Naive thymus-derived CD8-positive, alpha-beta T cell (primary cell): Measurements from ENCODE around the gene ARMC7. TPM values are rescaled to one million over a fixed set of nuclear protein-coding genes. Genes with fewer than 3 reads are reported as not detected.
A peak's percentile ranks its signal among the peaks of the same experiment; 100 is the strongest.

Source experiments
- ATAC-seq, 2 donors: fragments of 150-1000 bp; cut with Tn5 transposase in 1 of 2; sonication (Bioruptor Pico), chemical (Tn5 transposase) in 1 of 2; 1 replicate in 1 of 2; 2 replicates in 1 of 2; pipeline ENCODE4 v1.10.0; 2021; ENCODE audit warnings: mild to moderate bottlenecking in 2 of 2, moderate library complexity in 2 of 2
- POLR2A ChIA-PET: fragments of 350-600 bp; sonication (Branson Sonifier 250); formaldehyde crosslinking; loops from one replicate; lab custom pipeline; 2021; ENCODE audit warnings: antibody characterized with exemption; lab: Charles Lee
- DNase-seq, 10 donors: peaks; one replicate each; pipeline versions ENCODE4 v3.0.0 to v3.0.0-alpha.2; 2020 to 2022
- H3K27ac Mint-ChIP-seq, 10 donors: one replicate each; pipeline ENCODE4 v1.8.0; 2020 to 2022; ENCODE audit warnings: mild to moderate bottlenecking in 10 of 10, mixed read lengths in 10 of 10, moderate library complexity in 4 of 10, inconsistent platforms in 1 of 10
- H3K27me3 Mint-ChIP-seq, 5 donors: one replicate each; pipeline ENCODE4 v1.8.0; 2021 to 2022; ENCODE audit warnings: mixed read lengths in 5 of 5
- H3K36me3 Mint-ChIP-seq, 3 donors: one replicate each; pipeline ENCODE4 v1.8.0; 2020 to 2022; ENCODE audit warnings: mixed read lengths in 3 of 3, mild to moderate bottlenecking in 2 of 3, inconsistent platforms in 1 of 3
- H3K4me1 Mint-ChIP-seq, 4 donors: one replicate each; pipeline ENCODE4 v1.8.0; 2021 to 2022; ENCODE audit warnings: mixed read lengths in 4 of 4
- H3K4me3 Mint-ChIP-seq, 10 donors: one replicate each; pipeline ENCODE4 v1.8.0; 2020 to 2022; ENCODE audit warnings: mild to moderate bottlenecking in 10 of 10, mixed read lengths in 10 of 10, moderate library complexity in 6 of 10, inconsistent platforms in 1 of 10
- H3K9me3 Mint-ChIP-seq, 9 donors: one replicate each; pipeline ENCODE4 v1.8.0; 2020 to 2022; ENCODE audit warnings: mixed read lengths in 9 of 9, mild to moderate bottlenecking in 3 of 9, inconsistent platforms in 1 of 9, moderate library complexity in 1 of 9
- polyA plus RNA-seq, 3 donors: library from polyadenylated mRNA; unstranded; fragments of 300-500 nt; fragmentation: Illumina TruSeq; gene quantifications; one replicate each; pipeline ENCODE4 v1.2.3, GENCODE V29; 2021
- total RNA-seq, 8 experiments: library from RNA in 2 of 8; stranded (reverse) in 2 of 8; gene quantifications; one replicate each; pipeline ENCODE4 v1.2.3 and lab custom pipeline; 2021 to 2026

Gene ARMC7
- total RNA-seq (10 to 100 TPM; 15.6 to 16.7 TPM), polyA plus RNA-seq (1 to 10 TPM; 2.7 to 3.3 (median 2.9) TPM), total RNA-seq (lab: John Stamatoyannopoulos, UW) (3.9 to 11.5 (median 8.6) reads per million in 6 experiments)

- POLR2A ChIA-PET: interaction anchor here (0.6 to 3.5 kb wide), 18 partner anchors 12 to 296 kb away, joined by 3 to 26 read pairs (median 6); partner anchors contain the start of genes GRB2, MRPL58, NT5C and NUP85
- ATAC-seq (peak; percentile 79 to 81), DNase-seq (peak; percentile 79 to 93 (median 88))
- Mint-ChIP-seq H3K4me1 (peaks cover 20 to 38% (median 34%) of the 10 kb centered on the region in 4 donors), H3K36me3 (peaks cover 0 to 9% (median 0%) of the 10 kb centered on the region in 3 donors), H3K27ac (peak within 1 kb of the TSS; percentile 55 to 96 (median 92)), H3K9me3 (no peaks in the 10 kb centered on the region), H3K4me3 (peak within 1 kb of the TSS; percentile 82 to 93 (median 88)), H3K27me3 (no peaks in the 10 kb centered on the region)
Measured at GRCh38 chr17:75109407-75110233, at the start of gene ARMC7. Gene ARMC7 (plus strand): TSS chr17:75109969. CDS start chr17:75110289, 320 bp downstream.

- ATAC-seq: no peak
- no peaks in the 10 kb centered on the region for H3K9me3 Mint-ChIP-seq
- H3K27ac Mint-ChIP-seq: peak overlapping the region in 3 of 10 donors; percentile 65 to 81 (median 73)
- no peak overlapping the region for H3K4me3 Mint-ChIP-seq
- peaks cover 5 to 20% (median 12%) of the 10 kb centered on the region in 4 donors for H3K4me1 Mint-ChIP-seq
- H3K27me3 Mint-ChIP-seq: no peaks in the 10 kb centered on the region
- H3K36me3 Mint-ChIP-seq: peaks cover 0 to 68% (median 8%) of the 10 kb centered on the region in 3 donors
- POLR2A ChIA-PET: interaction anchor here (0.6 to 2.3 kb wide), 14 partner anchors 10 to 141 kb away, joined by 3 to 15 read pairs (median 4); partner anchors contain the start of genes MRPL58, NT5C and SLC16A5
- DNase-seq: no peak
Measured at GRCh38 chr17:75060434-75061054, 49.2 kb upstream of the ARMC7 start.

- POLR2A ChIA-PET: interaction anchor here (0.6 to 2.3 kb wide), 8 partner anchors 10 to 124 kb away, joined by 3 to 15 read pairs (median 4); partner anchors contain the start of genes MRPL58 and NT5C
- no peak overlapping the region for H3K4me3 Mint-ChIP-seq
Measured at GRCh38 chr17:75061055-75061438, 48.7 kb upstream of the ARMC7 start.

GRCh38 chr17:75061618-75062017, 48.2 kb upstream of the ARMC7 start:
- Mint-ChIP-seq H3K27ac (no peak overlapping the region), H3K4me3 (no peak overlapping the region), H3K36me3 (peaks cover 0 to 59% (median 8%) of the 10 kb centered on the region in 3 donors), H3K4me1 (peaks cover 9 to 21% (median 17%) of the 10 kb centered on the region in 4 donors), H3K9me3 (no peaks in the 10 kb centered on the region), H3K27me3 (no peaks in the 10 kb centered on the region)
- POLR2A ChIA-PET: interaction anchor here (0.7 to 1.8 kb wide), 4 partner anchors 12 to 22 kb away, joined by 3 to 4 read pairs (median 4); no protein-coding TSS in a partner anchor
- no peak for ATAC-seq
- DNase-seq: no peak

More at GRCh38 chr17:75061055-75061438, 48.7 kb upstream of the ARMC7 start:
- ATAC-seq (no peak), DNase-seq (no peak)
- Mint-ChIP-seq H3K27me3 (no peaks in the 10 kb centered on the region), H3K36me3 (peaks cover 0 to 64% (median 8%) of the 10 kb centered on the region in 3 donors), H3K9me3 (no peaks in the 10 kb centered on the region), H3K27ac (no peak overlapping the region), H3K4me1 (peaks cover 5 to 20% (median 15%) of the 10 kb centered on the region in 4 donors)

- Mint-ChIP-seq H3K27ac (peak overlapping the region in 2 of 10 donors; percentile 62 to 74), H3K4me3 (no peak overlapping the region), H3K36me3 (peaks cover 0 to 51% (median 8%) of the 10 kb centered on the region in 3 donors), H3K4me1 (peaks cover 12 to 29% (median 25%) of the 10 kb centered on the region in 4 donors), H3K9me3 (no peaks in the 10 kb centered on the region), H3K27me3 (no peaks in the 10 kb centered on the region)
- DNase-seq (no peak), ATAC-seq (no peak)
- POLR2A ChIA-PET: interaction anchor here (0.6 to 1.8 kb wide), 3 partner anchors 9 to 141 kb away, joined by 3 to 4 read pairs (median 3); no protein-coding TSS in a partner anchor
Measured at GRCh38 chr17:75063201-75063600, 46.6 kb upstream of the ARMC7 start.

GRCh38 chr17:75063626-75064025, 46.1 kb upstream of the ARMC7 start:
- Mint-ChIP-seq H3K27ac (peak overlapping the region in 1 of 10 donors; percentile 61), H3K36me3 (peaks cover 0 to 51% (median 8%) of the 10 kb centered on the region in 3 donors), H3K4me3 (no peak overlapping the region), H3K9me3 (no peaks in the 10 kb centered on the region), H3K4me1 (peaks cover 12 to 32% (median 26%) of the 10 kb centered on the region in 4 donors), H3K27me3 (no peaks in the 10 kb centered on the region)
- no peak for ATAC-seq
- POLR2A ChIA-PET: no interaction called here
- no peak for DNase-seq

GRCh38 chr17:75064040-75064439, 45.7 kb upstream of the ARMC7 start:
- no peak for DNase-seq
- Mint-ChIP-seq H3K36me3 (peaks cover 0 to 51% (median 8%) of the 10 kb centered on the region in 3 donors), H3K27me3 (no peaks in the 10 kb centered on the region), H3K27ac (peak overlapping the region in 1 of 10 donors; percentile 61), H3K9me3 (no peaks in the 10 kb centered on the region), H3K4me1 (peaks cover 12 to 35% (median 27%) of the 10 kb centered on the region in 4 donors), H3K4me3 (no peak overlapping the region)
- no peak for ATAC-seq
- POLR2A ChIA-PET: no interaction called here

GRCh38 chr17:75064460-75064859, 45.3 kb upstream of the ARMC7 start:
- DNase-seq: no peak
- Mint-ChIP-seq H3K27me3 (no peaks in the 10 kb centered on the region), H3K4me1 (peaks cover 12 to 33% (median 25%) of the 10 kb centered on the region in 4 donors), H3K4me3 (no peak overlapping the region), H3K9me3 (no peaks in the 10 kb centered on the region), H3K36me3 (peaks cover 0 to 49% (median 8%) of the 10 kb centered on the region in 3 donors), H3K27ac (no peak overlapping the region)
- POLR2A ChIA-PET: no interaction called here
- ATAC-seq: no peak

- Mint-ChIP-seq H3K36me3 (peaks cover 0 to 43% (median 8%) of the 10 kb centered on the region in 3 donors), H3K4me1 (peaks cover 10 to 30% (median 21%) of the 10 kb centered on the region in 4 donors), H3K4me3 (no peak overlapping the region), H3K27ac (peak overlapping the region in 2 of 10 donors; percentile 38 to 69), H3K27me3 (no peaks in the 10 kb centered on the region), H3K9me3 (no peaks in the 10 kb centered on the region)
- ATAC-seq (no peak), DNase-seq (no peak)
- POLR2A ChIA-PET: no interaction called here
Measured at GRCh38 chr17:75064867-75065561, 44.8 kb upstream of the ARMC7 start.

GRCh38 chr17:75065562-75066151, 44.1 kb upstream of the ARMC7 start:
- Mint-ChIP-seq H3K4me3 (no peak overlapping the region), H3K9me3 (no peaks in the 10 kb centered on the region), H3K4me1 (peaks cover 10 to 27% (median 19%) of the 10 kb centered on the region in 4 donors), H3K36me3 (peaks cover 0 to 40% (median 8%) of the 10 kb centered on the region in 3 donors), H3K27me3 (no peaks in the 10 kb centered on the region), H3K27ac (peak overlapping the region in 6 of 10 donors; percentile 21 to 78 (median 52))
- POLR2A ChIA-PET: no interaction called here
- no peak for ATAC-seq
- no peak for DNase-seq

- peaks cover 0 to 22% (median 6%) of the 10 kb centered on the region in 3 donors for H3K36me3 Mint-ChIP-seq
- peak in 3 of 10 donors; percentile 17 to 45 (median 44) for DNase-seq
- no peaks in the 10 kb centered on the region for H3K27me3 Mint-ChIP-seq
- peak; percentile 88 to 92 for ATAC-seq
- peak overlapping the region in 9 of 10 donors; percentile 16 to 79 (median 60) for H3K4me3 Mint-ChIP-seq
- H3K9me3 Mint-ChIP-seq: no peaks in the 10 kb centered on the region
- peaks cover 10 to 27% (median 19%) of the 10 kb centered on the region in 4 donors for H3K4me1 Mint-ChIP-seq
- peak overlapping the region; percentile 38 to 91 (median 80) for H3K27ac Mint-ChIP-seq
- POLR2A ChIA-PET: interaction anchor here (0.5 to 2.4 kb wide), 15 partner anchors 10 to 115 kb away, joined by 3 to 15 read pairs (median 4); partner anchors contain the start of genes ARMC7, MRPL58, SLC16A5 and SUMO2
Measured at GRCh38 chr17:75067856-75068255, 41.9 kb upstream of the ARMC7 start.
